GM12874 (cell line): ENCODE measurements around the gene TMEM120B.

Experiments
- CTCF ChIP-seq: IDR thresholded peaks from 2 replicates; pipeline ENCODE4 v1.5.1; 2011; ENCODE audit warnings: low read depth, mild to moderate bottlenecking, control low read depth, low read length, moderate library complexity; ENCODE audit not compliant: insufficient read depth

Gene TMEM120B

GRCh38 chr12:121705514-121705913 is 7.0 kb upstream of the TMEM120B start:
- TF ChIP-seq CTCF = no peak

- no peak for TF ChIP-seq CTCF
Observed at GRCh38 chr12:121708313-121709063, 4.1 kb upstream of the TMEM120B start.

GRCh38 chr12:121709478-121709961 is 3.0 kb upstream of the TMEM120B start:
- TF ChIP-seq CTCF = no peak

- no peak for TF ChIP-seq CTCF
Observed at GRCh38 chr12:121711361-121712189, 977 bp upstream of the TMEM120B start.

- TF ChIP-seq CTCF = no peak
Observed at GRCh38 chr12:121712190-121712460, 427 bp upstream of the TMEM120B start.

GRCh38 chr12:121713257-121713777 is 765 bp downstream of the TMEM120B start:
- no peak for TF ChIP-seq CTCF

GRCh38 chr12:121713793-121714192 is 1.2 kb downstream of the TMEM120B start:
- no peak for TF ChIP-seq CTCF
